GM19193 (cell line): ENCODE measurements around the gene ZNF260.
A peak's percentile ranks its signal among the peaks of the same experiment; 100 is the strongest.

Source experiments
- POLR2A ChIP-seq: IDR thresholded peaks from 4 replicates; pipeline ENCODE4 v1.6.1; 2011; ENCODE audit not compliant: insufficient read depth, insufficient read length; ENCODE audit errors: extremely low read depth

ZNF260 gene

GRCh38 chr19:36528194-36528920 is at the start of gene ZNF260:
Gene ZNF260, minus strand, starts transcription at chr19:36528271. Its CDS starts 13,033 bp downstream, at chr19:36515238.
- TF ChIP-seq POLR2A, result peak; percentile 84

GRCh38 chr19:36577271-36577996 is 49.4 kb upstream of the ZNF260 start:
- TF ChIP-seq POLR2A, result no peak

DNA sequence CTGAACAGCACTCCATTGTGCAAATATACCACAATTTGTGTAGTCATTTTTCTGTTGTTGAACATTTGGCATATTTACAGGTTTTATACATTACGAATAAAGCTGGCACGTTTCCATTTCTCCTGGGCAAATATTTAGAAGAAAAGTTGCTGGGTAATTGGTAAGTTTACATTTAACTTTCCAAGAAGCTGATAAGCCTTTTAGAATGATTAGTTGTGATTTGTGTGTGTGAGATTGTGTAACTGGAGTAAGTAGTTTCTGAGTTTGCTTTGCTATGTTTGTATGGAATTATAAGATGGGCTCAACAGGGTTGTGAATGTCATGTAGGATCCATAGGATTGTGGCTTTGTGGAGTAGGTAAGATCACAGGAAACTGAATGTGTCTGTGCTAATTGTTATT is 46.7 kb upstream of the ZNF260 start:
- TF ChIP-seq POLR2A, result no peak

DNA sequence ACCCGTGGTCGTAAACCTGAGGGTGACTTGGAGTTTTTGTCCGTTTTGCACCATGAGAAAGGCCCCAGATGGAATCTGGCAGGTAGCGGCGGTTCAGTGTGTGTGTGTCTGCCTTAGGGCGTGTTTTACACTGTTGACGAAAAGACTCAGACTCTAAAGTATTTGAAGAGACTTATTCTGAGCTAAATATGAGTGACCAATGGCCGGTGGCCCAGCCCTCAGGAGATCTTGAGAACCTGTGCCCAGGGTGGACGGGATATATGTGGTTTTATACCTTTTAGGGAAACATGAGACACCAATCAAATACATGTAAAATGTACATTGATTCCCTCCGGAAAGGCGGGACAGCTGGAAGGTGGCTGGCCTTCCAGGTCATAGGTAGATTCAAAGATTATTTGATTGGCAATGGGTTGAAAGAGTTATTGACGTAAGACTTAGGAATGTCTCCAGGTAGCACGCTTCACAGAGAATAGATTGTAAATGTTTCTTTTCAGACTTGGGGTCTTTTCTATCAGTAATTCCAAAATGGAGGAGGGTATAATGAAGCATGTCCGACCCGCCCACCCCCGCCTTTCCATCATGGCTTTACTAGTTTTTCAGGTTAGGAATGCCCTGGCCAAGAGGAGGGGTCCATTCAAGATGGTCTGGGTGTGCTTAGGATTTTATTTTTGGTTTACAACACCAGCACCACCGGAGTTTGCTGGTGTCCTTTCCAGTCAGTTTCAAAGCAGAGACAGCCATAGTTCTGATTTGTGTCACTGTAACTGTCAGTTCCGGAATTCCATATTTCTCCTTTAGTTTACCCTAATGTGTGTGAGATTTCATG is 46.0 kb upstream of the ZNF260 start:
- no peak for TF ChIP-seq POLR2A

DNA sequence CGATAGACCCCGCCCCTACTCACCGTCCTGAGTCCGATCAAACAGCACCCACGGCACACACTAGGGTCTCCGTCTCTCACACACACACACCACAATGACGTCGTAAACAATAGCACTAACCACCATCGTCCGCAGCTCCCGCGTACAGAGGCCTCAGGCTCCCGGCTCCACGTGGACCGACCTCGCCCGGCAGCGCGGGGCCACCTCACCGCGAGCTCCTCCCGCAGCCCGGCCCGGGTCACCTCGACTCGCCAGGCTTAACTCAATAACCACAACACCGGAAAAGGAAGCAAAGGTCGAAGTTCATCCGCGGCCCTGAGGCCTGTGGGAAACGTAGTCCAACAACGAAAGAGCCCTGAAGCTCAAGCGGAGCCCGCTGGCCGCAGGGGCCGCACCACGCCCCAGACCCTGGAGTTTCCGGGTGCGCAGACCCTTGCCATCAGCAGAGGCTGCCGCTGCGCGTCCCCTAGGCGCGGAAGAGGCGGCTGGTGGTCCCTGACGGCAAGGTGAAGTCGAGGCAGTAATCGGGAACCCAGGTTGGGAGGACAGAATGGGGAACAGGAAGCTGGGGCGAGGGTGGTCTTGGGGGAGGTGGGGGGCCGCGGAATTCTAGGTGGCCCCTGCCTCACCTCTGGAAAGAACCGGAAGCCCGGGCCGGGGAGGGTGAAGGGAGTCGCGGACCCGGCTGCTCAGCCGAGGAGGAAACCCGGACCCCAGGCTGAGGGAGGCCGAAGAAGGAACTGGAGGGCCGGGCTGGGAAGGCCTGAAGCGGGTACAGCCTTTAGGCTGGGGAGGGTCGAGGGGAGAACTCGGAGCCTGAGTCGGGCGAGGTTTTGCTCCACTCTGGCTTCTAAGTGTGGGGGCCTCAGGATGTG is 45.2 kb upstream of the ZNF260 start, which contains the start of gene ZNF529:
Gene ZNF529, minus strand, starts transcription at position 273 of the 875 bp plus-strand sequence. CDS start 946 bp downstream, outside the sequence.
- TF ChIP-seq POLR2A, result peak; percentile 92

DNA sequence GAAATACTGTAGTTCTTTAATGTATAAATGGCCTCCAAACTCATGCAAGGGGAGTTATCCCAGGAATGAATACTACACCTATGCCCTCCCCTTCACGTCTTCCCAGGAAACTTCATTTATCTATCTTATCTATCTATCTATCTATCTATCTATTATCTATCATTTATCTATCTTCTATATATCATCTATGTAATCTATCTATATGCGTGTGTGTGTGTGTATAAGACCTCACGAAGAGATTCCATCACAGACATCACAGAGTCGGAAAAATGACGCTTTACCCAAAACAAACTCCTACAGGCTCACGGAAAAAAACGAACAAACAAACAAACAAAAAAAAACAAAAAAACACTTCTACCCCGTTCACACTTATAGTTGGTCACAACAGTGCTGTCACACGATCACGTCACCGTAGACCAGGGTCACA is 44.5 kb upstream of the ZNF260 start:
- no peak for TF ChIP-seq POLR2A

- TF ChIP-seq POLR2A, result no peak
These were observed 36.3 kb upstream of the ZNF260 start for GRCh38 chr19:36564391-36564790.

DNA sequence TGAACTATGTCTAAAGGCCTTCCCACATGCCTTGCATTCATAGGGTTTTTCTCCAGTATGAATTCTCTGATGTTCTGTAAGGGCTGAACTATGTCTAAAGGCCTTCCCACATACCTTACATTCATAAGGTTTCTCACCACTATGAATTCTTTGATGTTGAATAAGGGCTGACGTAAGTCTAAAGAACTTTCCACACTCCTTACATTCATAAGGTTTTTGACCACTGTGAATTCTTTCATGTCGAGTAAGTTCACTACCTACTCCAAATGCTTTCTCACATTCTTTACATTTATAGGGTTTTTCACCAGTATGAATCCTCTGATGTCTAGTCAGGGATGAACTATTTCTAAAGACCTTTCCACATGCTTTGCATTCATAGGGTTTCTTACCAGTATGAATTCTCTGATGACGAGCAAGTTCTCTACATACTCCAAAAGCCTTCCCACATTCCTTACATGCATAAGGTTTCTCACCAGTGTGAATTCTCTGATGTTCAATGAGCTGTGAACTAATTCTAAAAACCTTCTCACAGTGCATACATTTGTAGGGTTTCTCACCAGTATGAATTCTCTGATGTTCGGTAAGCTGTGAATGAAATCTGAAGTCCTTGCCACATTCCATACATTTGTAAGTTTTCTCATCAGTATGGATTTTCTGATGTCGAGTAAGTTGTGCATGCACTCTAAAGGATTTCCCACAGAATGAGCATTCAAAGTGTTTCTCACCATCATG is 19.1 kb upstream of the ZNF260 start:
- TF ChIP-seq POLR2A, result no peak

DNA sequence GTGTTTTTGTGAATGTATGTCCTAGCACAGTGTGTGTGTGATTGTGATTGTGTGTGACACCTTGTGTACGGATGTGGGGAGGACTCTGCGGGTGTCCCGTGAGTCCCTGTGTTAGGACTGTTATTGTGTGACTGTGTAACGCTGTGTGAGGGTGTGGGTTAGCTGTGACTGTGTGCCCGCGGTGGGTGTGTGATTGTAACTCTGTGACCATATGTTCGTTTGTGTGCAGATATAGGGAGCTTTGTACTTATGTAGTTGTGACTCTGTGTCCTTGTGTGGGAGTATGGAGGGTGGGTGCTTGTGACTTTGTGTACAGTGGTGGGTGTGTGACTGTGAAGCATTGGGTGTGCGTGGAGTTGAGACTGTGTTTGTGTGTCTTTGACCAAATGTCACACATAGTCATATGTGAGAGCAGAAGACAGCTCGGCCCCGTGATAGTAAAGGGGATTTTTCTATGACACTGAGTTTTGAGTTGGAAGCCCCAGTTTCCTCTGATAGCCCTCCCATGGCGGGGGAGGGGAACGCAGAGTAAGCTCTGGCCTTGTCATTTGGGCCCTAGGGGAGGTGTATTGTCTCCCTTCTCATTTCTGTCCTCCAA is 949 bp upstream of the ZNF260 start:
- TF ChIP-seq POLR2A, result no peak

DNA sequence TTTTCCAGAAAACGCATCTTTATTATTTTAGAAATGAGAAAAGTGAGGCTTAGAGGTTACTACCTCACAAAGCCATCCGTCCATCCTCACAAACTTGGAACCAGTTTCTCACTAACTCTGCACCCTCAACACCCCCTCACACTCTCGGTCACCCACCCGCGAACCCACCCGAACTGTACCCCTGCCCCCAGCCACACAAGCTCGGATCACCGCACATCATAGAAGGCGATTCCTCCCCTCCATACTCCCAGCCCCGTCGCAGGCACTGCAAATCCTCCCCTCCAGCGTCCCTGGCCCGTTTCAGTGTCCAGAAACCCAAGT is 238 bp downstream of the ZNF260 start:
- no peak for TF ChIP-seq POLR2A

- TF ChIP-seq POLR2A, result no peak
These were observed 730 bp downstream of the ZNF260 start for GRCh38 chr19:36527341-36527740.

DNA sequence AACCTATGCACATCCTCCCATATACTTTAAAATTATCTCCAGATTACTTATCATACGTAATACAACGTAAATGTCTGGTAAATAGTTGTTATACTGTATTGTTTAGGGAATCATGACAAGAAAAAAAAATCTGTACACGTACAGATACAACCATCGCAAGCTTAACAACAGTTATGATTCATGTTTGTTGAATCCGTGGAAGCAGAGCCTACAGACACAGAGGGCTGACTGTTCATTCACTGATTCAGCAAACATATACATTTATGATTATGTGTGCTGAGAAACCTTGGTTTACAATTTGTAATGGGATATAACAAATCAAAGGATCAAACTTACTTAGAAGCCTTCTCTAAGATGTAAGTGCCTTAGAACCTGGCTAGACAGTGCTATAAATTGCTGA is 1.5 kb downstream of the ZNF260 start:
- TF ChIP-seq POLR2A, result no peak

DNA sequence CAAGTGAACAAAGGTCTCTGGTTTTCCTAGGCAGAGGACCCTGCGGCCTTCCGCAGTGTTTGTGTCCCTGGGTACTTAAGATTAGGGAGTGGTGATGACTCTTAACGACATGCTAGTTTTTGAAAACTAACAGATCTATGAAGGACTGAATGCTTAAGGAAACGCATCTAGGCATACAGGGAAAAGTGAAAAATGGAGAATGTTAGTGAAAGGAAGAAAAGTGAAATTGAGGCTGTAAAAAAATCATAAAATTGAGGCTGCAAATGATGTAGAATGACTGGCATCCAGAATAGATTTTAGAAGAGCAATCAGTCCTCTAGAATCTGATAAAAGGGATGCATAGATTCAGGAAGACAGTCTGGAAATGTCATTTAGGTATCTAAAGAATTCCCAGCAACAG is 3.5 kb downstream of the ZNF260 start:
- no peak for TF ChIP-seq POLR2A
